Activated gamma-delta T cell treated with anti-CD3 and anti-CD28 coated beads, Interleukin-2, amount 50 U/mL, for 16 hours (primary cell): ENCODE results near the gene ABTB1.

Experiments used
- DNase-seq: peaks from one replicate; pipeline ENCODE4 v3.0.0-alpha.2; 2020; ENCODE audit warnings: low read depth

ABTB1 gene

DNA sequence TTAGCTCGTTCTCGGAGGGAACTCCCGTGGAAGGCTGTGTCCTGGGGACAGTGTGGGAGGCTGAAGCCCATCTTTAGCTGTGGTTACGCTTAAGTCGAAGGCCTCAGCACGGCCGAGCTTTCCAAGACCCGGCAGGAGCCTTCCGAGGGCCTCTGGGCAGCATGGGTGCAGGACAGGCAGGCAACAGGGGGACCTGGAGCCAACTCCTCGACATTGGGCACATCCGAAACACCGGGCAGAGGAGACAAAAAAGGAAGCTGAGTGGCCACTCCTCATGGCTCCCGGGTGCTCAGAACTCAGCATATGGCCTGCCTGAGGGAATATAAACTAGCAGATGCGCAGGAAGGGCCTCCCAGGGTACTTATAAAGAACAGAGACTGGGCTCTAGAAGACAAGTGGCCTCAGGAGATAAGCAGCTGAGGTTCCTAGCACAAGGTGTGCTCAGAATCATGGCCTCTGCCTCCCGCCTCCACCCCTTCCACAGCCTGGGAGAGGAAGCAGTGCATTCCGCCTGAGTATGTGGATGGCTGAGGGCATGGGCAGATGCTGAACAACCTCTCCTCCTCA, 34.1 kb downstream of the ABTB1 start:
- no peak for DNase-seq

- DNase-seq: no peak
These were observed 35.2 kb downstream of the ABTB1 start for GRCh38 chr3:127707851-127708411.

GRCh38 chr3:127708837-127709236, 36.1 kb downstream of the ABTB1 start:
- DNase-seq: no peak

GRCh38 chr3:127709320-127710060, 36.7 kb downstream of the ABTB1 start:
- DNase-seq: no peak

GRCh38 chr3:127710155-127710941, 37.6 kb downstream of the ABTB1 start:
- no peak for DNase-seq

- DNase-seq: no peak
These were observed 38.4 kb downstream of the ABTB1 start for GRCh38 chr3:127711021-127711695.

DNA sequence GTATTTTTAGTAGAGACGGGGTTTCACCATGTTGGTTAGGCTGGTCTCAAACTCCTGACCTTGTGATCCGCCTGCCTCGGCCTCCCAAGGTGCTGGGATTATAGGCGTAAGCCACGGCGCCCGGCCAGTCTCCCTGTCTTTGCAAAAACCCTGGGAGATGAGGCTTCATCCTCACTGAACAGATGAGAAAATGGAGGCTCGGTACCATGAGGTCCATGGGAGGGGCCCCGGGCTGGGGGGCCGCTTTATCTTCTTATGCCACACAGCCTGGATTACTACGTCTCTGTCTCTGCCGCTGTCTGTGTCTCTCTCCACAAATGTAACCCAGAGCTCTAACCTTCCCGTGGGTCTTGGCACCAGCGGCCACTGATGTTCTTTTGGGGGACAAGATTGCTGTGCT, 39.1 kb downstream of the ABTB1 start:
- DNase-seq: no peak

- no peak for DNase-seq
These were observed 39.7 kb downstream of the ABTB1 start for GRCh38 chr3:127712461-127712860.

GRCh38 chr3:127712881-127713771, 40.4 kb downstream of the ABTB1 start:
- DNase-seq: no peak

DNA sequence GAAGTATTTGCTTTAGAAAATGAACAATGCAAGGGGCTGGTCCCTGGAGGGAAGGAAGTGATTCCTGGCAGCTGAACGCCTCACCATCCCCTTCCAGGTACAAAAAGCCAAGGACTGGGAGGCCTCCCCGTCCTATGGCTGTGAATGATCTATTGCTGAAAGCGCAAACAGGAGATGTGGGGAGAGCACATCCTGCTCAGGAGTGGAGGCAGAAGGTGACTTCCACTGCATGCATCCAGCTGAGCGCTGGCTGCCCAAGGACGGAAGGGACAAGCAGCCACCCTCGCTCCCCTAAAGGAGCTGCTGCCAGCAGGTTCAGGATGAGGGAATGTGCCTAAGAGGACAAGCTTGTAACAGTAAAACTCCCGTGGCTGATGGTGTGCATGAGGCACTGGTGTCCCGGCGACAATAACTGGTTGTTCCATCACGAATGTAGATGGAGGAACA, 41.4 kb downstream of the ABTB1 start:
- DNase-seq: no peak

GRCh38 chr3:127714866-127715265, 42.1 kb downstream of the ABTB1 start:
- DNase-seq: no peak

DNA sequence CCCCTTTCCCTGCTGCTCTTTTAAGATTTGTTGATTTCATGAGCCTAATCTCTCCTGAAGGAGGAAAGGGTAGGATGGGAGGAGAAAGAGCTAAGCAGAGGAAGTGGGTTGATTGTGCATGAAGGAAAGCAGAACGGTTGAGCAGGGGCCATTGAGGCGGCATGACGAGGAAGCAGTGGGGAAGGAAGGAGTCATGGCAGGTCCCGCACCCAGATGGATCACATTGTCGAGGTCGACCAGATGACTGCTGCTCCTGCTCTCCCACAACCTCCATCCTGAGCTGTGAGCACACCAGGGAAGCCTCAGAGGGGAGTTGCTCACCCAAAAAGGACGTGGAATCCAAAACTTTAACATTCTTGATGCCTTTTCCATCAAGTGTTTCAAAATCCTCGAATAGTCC, 42.8 kb downstream of the ABTB1 start:
- DNase-seq: no peak

DNA sequence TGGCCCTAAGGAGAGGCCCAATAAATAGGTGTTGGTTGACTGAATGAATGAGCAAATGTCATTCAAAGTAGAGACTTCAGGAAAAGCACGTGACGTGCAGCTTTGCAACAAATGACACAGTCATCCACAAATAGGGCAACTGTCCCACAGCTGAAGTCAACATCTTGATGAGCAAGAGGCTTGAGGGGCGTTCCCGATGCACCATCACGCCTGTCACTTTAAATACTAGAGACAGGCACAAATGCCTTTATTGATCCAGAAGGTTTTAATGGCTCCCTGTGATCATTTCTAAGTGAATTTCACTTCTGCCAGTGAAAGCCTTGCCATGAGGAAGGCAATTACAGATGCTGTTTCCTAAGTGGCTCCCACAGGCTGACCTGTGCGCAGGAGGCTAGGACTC, 43.6 kb downstream of the ABTB1 start:
- no peak for DNase-seq

DNA sequence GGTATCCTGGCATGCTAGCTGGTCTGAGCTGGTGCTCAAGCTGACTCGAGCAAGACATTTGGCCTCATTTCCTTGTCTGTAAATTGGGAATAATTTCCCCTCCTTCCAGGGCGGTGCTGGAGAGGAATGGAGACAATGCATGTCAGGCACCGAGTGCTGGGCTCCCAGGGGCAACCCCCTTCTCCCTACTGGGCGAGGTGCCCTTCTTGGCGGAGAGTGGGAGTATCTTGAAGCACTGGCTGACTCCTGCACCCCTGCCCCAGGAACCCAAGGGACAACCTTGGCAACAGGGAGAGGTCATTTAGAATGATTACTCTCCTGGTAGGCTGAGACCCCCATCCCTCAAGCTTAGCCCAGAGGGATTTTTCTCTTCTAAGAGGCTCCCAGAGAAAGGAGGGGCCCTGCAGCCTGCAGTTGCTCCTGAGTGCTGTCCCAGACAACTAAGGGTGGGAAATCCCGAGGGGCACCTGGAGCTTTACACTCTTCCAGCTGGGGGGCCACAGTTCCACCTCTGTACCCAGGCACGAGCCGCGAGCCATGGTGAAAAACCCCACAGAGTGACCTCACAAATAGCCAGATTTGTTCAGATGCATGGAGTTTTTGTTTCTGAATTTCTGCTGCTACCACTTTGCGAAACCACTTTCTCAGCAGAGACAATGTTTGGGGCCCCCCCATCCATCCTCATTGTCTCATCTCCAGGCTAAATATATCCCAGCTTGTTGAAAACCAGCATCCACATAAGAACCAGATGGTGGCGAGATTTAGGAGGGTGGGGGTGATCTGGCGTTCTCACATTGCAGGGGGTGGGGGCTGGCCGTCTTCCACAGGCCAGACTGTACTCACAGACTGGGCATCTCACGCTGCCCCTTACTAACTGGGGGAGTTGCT, 44.8 kb downstream of the ABTB1 start:
- DNase-seq: no peak

DNA sequence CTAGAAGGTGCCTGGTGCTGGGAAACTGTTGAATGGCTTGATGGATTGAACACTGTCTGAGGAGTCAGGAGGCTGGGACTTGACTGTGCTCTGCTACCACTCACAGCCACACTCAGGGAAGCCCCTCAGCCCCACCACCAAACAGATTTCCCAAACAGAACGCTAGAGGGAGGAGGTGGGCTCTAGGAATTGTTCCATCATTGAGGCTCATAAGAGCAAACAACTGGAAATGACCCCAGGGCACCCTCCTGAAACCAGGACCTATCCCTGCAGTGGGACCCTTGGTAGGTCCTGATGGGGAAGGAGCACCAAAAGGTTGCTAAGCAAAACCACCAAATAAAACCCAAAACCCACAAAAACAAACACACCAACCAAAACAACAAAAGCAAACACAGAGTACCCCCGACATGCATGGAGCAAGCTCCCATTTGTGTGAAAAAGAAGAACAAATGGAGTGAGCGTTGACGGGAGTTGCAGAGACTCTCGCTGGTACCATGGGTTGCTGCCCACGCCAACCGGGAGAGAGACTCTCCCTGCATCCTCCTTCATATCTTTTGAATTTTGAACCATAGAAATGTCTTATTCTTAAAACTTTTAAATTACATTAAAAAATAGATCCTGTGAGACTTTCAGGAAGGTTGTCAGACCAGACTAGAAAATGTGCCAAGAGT, 45.6 kb downstream of the ABTB1 start:
- DNase-seq: no peak

DNA sequence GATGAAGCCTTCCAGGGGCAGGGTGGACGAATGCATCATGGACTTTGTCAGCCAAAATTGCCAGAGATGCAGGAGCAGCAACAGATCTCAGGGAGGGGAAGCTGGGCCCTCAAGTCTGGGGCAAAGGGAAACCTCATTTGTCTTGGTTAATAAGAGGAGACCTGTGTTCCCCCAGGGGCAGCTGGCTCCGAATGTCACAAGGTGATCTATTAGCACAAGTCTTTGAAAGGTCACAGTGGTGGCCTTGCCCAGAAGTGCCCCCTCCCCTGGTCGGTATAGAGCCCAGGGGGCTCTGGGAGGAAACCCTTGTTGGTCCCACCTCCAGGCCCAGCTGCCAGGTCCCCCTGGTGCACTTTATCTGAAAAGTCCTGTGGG, 46.2 kb downstream of the ABTB1 start:
- DNase-seq: no peak

GRCh38 chr3:127719369-127719768, 46.6 kb downstream of the ABTB1 start:
- DNase-seq: no peak

GRCh38 chr3:127720161-127720823, 47.5 kb downstream of the ABTB1 start:
- no peak for DNase-seq
